HCT116 (cell line): Measurements from ENCODE around the gene GRIK4. TPM values are rescaled to one million over a fixed set of nuclear protein-coding genes. Genes with fewer than 3 reads are reported as not detected.

Experiments used
- ATAC-seq: fragments of 200-7000 bp; cut with Tn5 transposase; 2 replicates; pipeline ENCODE4 v1.9.1; 2020; ENCODE audit warnings: mild to moderate bottlenecking, moderate library complexity
- BruUV-seq: library from RNA; stranded (reverse); fragments of 400-500 nt; replicated peaks from 2 replicates; lab custom pipeline; 2021; lab: Mats Ljungman, UMichigan
- CTCF ChIA-PET: fragments of 300-600 bp; sonication (Branson Sonifier 250); formaldehyde crosslinking; loops from one replicate; lab custom pipeline; 2021; ENCODE audit warnings: antibody characterized with exemption; lab: Charles Lee
- POLR2A ChIA-PET: fragments of 300-600, 350-600 bp; sonication (Branson Sonifier 250); formaldehyde crosslinking; loops from one replicate; lab custom pipeline; 2021; ENCODE audit warnings: antibody characterized with exemption; lab: Charles Lee
- RAD21 ChIA-PET, 2 experiments: fragments of 300-600 bp; sonication (Branson Sonifier 250); formaldehyde crosslinking; loops; one replicate each; lab custom pipeline; 2023; ENCODE audit warnings: low total read pairs in 2 of 2; ENCODE audit not compliant: uncharacterized antibody in 2 of 2, unreplicated experiment in 2 of 2, low non-redundant PET in 1 of 2; lab: Charles Lee
- DNase-seq: peaks from one replicate; pipeline ENCODE4 v3.0.0-alpha.2; 2010; ENCODE audit warnings: low read depth, low spot score
- H2AFZ ChIP-seq: fragments of 200-600 bp; shearing (Covaris generic), sonication (generic); 2 replicates; pipeline ENCODE4 v1.6.1; 2017; ENCODE audit warnings: low read depth, mixed run types, mixed read lengths, antibody characterized with exemption, low read length; ENCODE audit not compliant: poor library complexity, severe bottlenecking
- H3K27ac ChIP-seq: 2 replicates; pipeline ENCODE4 v1.5.1; 2012; ENCODE audit warnings: low read depth, low read length
- H3K27me3 ChIP-seq: fragments of 200-600 bp; sonication (generic); 2 replicates; pipeline ENCODE4 v1.6.1; 2016; ENCODE audit warnings: mixed run types, low read length, mixed read lengths; ENCODE audit not compliant: insufficient read depth
- H3K36me3 ChIP-seq, 2 experiments: fragments of 200-500 bp in 1 of 2; fragments of 200-600 bp in 1 of 2; sonication (Bioruptor generic) in 1 of 2; sonication (generic) in 1 of 2; 2 replicates each; pipeline versions ENCODE4 v1.5.1 to v1.6.1; 2014 to 2016; ENCODE audit warnings: low read length in 2 of 2, inconsistent platforms in 1 of 2, mixed read lengths in 1 of 2, mixed run types in 1 of 2; ENCODE audit not compliant: insufficient read depth in 2 of 2, control insufficient read depth in 1 of 2
- H3K4me1 ChIP-seq, 2 experiments: fragments of 200-600 bp in 1 of 2; sonication (generic) in 1 of 2; 2 replicates each; pipeline versions ENCODE4 v1.5.1 to v1.6.1; 2012 to 2017; ENCODE audit warnings: low read length in 2 of 2, inconsistent platforms in 1 of 2, mild to moderate bottlenecking in 1 of 2, mixed read lengths in 1 of 2, mixed run types in 1 of 2, moderate library complexity in 1 of 2; ENCODE audit not compliant: insufficient read depth in 2 of 2, control insufficient read depth in 1 of 2
- H3K4me2 ChIP-seq: fragments of 200-600 bp; sonication (generic); 2 replicates; pipeline ENCODE4 v1.6.1; 2017; ENCODE audit warnings: mixed run types, low read length, mixed read lengths
- H3K4me3 ChIP-seq, 2 experiments: fragments of 200-600 bp in 1 of 2; sonication (generic) in 1 of 2; replicated peaks in 1 of 2; 2 replicates each; pipeline ENCODE4 v1.5.1; 2011 to 2016; ENCODE audit warnings: low read length in 2 of 2, control low read depth in 1 of 2, low read depth in 1 of 2, mild to moderate bottlenecking in 1 of 2, mixed read lengths in 1 of 2, mixed run types in 1 of 2
- H3K79me2 ChIP-seq: fragments of 200-600 bp; sonication (generic); 2 replicates; pipeline ENCODE4 v1.6.1; 2017; ENCODE audit warnings: mild to moderate bottlenecking, mixed run types, low read length, moderate library complexity, mixed read lengths; ENCODE audit not compliant: insufficient read depth
- H3K9ac ChIP-seq: fragments of 200-600 bp; sonication (generic); 2 replicates; pipeline ENCODE4 v1.6.1; 2016; ENCODE audit warnings: low read length, mixed read lengths
- H3K9me2 ChIP-seq: fragments of 200-600 bp; sonication (generic), shearing (Covaris generic); 2 replicates; pipeline ENCODE4 v1.6.1; 2017; ENCODE audit warnings: mixed run types, mild to moderate bottlenecking, moderate library complexity; ENCODE audit not compliant: insufficient read depth
- H3K9me3 ChIP-seq, 2 experiments: fragments of 200-500 bp in 1 of 2; fragments of 200-600 bp in 1 of 2; sonication (Bioruptor generic) in 1 of 2; sonication (generic) in 1 of 2; 2 replicates each; pipeline ENCODE4 v1.6.1; 2014 to 2017; ENCODE audit warnings: low read length in 2 of 2, mixed read lengths in 2 of 2, inconsistent platforms in 1 of 2, low read depth in 1 of 2, mild to moderate bottlenecking in 1 of 2, mixed run types in 1 of 2, moderate library complexity in 1 of 2; ENCODE audit not compliant: control insufficient read depth in 1 of 2, insufficient read depth in 1 of 2
- H4K20me1 ChIP-seq: fragments of 200-600 bp; sonication (generic), shearing (Covaris generic); 2 replicates; pipeline ENCODE4 v1.6.1; 2017; ENCODE audit warnings: mixed run types, mild to moderate bottlenecking, moderate library complexity; ENCODE audit not compliant: insufficient read depth
- CBX3 ChIP-seq: IDR thresholded peaks from 2 replicates; pipeline ENCODE4 v1.6.1; 2012; ENCODE audit warnings: low read depth
- CEBPB ChIP-seq: IDR thresholded peaks from 2 replicates; pipeline ENCODE4 v1.6.1; 2012; ENCODE audit warnings: low read depth
- ELF1 ChIP-seq: IDR thresholded peaks from 2 replicates; pipeline ENCODE4 v1.6.1; 2012; ENCODE audit warnings: low read depth, borderline replicate concordance
- EZH2 ChIP-seq: fragments of 200-600 bp; sonication (generic); IDR thresholded peaks from 2 replicates; pipeline ENCODE4 v1.6.1; 2017; ENCODE audit warnings: antibody characterized with exemption, mixed run types
- EZH2phosphoT487 ChIP-seq: fragments of 200-600 bp; IDR thresholded peaks from 2 replicates; pipeline ENCODE4 v1.6.1; 2018; ENCODE audit warnings: antibody characterized with exemption, borderline replicate concordance
- POLR2AphosphoS5 ChIP-seq: IDR thresholded peaks from 2 replicates; pipeline ENCODE4 v1.6.1; 2011; ENCODE audit warnings: mild to moderate bottlenecking, low read depth, low read length, moderate library complexity
- RAD21 ChIP-seq: IDR thresholded peaks from 2 replicates; pipeline ENCODE4 v1.6.1; 2012; ENCODE audit warnings: low read depth, mild to moderate bottlenecking
- SIN3A ChIP-seq: IDR thresholded peaks from 2 replicates; pipeline ENCODE4 v1.6.1; 2012; ENCODE audit warnings: low read depth
- SP1 ChIP-seq: IDR thresholded peaks from 2 replicates; pipeline ENCODE4 v1.6.1; 2012; ENCODE audit warnings: low read depth
- SRF ChIP-seq: IDR thresholded peaks from 2 replicates; pipeline ENCODE4 v1.6.1; 2012; ENCODE audit warnings: low read depth
- TCF7L2 ChIP-seq: IDR thresholded peaks from 2 replicates; pipeline ENCODE4 v1.7.0; 2011; ENCODE audit warnings: borderline replicate concordance, inconsistent platforms; ENCODE audit not compliant: insufficient read depth, insufficient read length; ENCODE audit errors: extremely low read depth
- YY1 ChIP-seq: IDR thresholded peaks from 2 replicates; pipeline ENCODE4 v1.6.1; 2011; ENCODE audit warnings: low read length, low read depth, moderate library complexity, mild to moderate bottlenecking; ENCODE audit not compliant: insufficient replicate concordance; ENCODE audit errors: extremely low read depth
- ZFX ChIP-seq: fragments of 450-650 bp; IDR thresholded peaks from 2 replicates; pipeline ENCODE4 v1.6.1; 2017
- ZNF274 ChIP-seq: fragments of 200-500 bp; sonication (Bioruptor generic); IDR thresholded peaks from 2 replicates; pipeline ENCODE4 v1.6.1; 2014; ENCODE audit warnings: mild to moderate bottlenecking, low read depth, low read length, inconsistent platforms
- intact Hi-C: fragments of 100-400 bp; cut with micrococcal nuclease; formaldehyde crosslinking; loops from 2 replicates; pipeline ENCODE4 v1.10.0; 2022
- total RNA-seq: library from RNA; stranded (reverse); gene quantifications from one replicate; pipeline ENCODE4 v1.2.1, GENCODE V29; 2021; ENCODE audit not compliant: unreplicated experiment
- TF ChIP-seq, protein P1 (sequence below): IDR thresholded peaks from 2 replicates; pipeline ENCODE4 v1.6.1; 2012
- TF ChIP-seq, protein P2 (sequence below): IDR thresholded peaks from 2 replicates; pipeline ENCODE4 v1.6.1; 2012; ENCODE audit warnings: low read depth
- TF ChIP-seq, protein P3 (sequence below), 3 experiments: fragments of 200-600 bp in 1 of 3; sonication (generic) in 1 of 3; IDR thresholded peaks in 2 of 3; conservative IDR thresholded peaks in 1 of 3; 2 replicates each; pipeline ENCODE4 v1.5.1; 2012 to 2017; ENCODE audit warnings: low read depth in 2 of 3, low read length in 2 of 3, antibody characterized with exemption in 1 of 3, borderline replicate concordance in 1 of 3, control low read depth in 1 of 3, mild to moderate bottlenecking in 1 of 3, mixed read lengths in 1 of 3, mixed run types in 1 of 3, moderate library complexity in 1 of 3; ENCODE audit not compliant: insufficient read depth in 1 of 3

The GRIK4 gene
- total RNA-seq, 1 experiment from 2014 or later = 0.52 TPM

DNA sequence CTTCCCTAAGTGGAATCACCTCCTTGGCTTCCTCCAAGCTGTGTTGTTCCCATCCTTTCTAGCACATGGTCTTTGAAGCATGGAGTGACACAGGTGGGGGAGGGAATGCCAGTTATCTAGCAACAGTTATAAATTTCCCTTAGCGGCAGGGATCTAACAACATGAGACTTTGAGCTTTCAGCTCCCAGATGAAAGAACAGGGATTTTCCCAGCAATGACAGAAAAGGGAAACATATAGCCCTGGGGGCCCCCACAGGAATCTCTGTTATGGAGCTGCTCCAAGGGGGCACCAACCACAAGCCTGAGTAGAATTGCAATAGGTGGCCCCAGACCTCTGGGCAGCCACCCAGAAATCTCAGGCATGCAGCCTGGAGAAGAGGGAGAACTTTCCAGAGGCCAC is 163.0 kb downstream of the GRIK4 start:
- H4K20me1 ChIP-seq = no peaks in the 10 kb centered on the region
- H3K9me2 ChIP-seq = no peaks in the 10 kb centered on the region
- H3K4me2 ChIP-seq = no peak overlapping the region
- ATAC-seq (no peak), DNase-seq (no peak)
- no peaks in the 10 kb centered on the region for H3K36me3 ChIP-seq
- H3K9ac ChIP-seq = no peak overlapping the region
- peaks cover 0 to 2% of the 10 kb centered on the region in 2 experiments; a peak in 1 of 4 replicates for H3K4me1 ChIP-seq
- BruUV-seq = no TSS peak
- POLR2A ChIA-PET = no interaction called here
- no peaks in the 10 kb centered on the region for H3K79me2 ChIP-seq
- H3K9me3 ChIP-seq = no peaks in the 10 kb centered on the region
- no peak overlapping the region for H3K4me3 ChIP-seq
- no peak overlapping the region for H2AFZ ChIP-seq
- intact Hi-C loops = no loop called here
- peaks cover 6% of the 10 kb centered on the region; the same call in 1 of the 2 replicates for H3K27me3 ChIP-seq
- H3K27ac ChIP-seq = no peak overlapping the region
- RAD21 ChIA-PET = no interaction called here
- CTCF ChIA-PET = interaction anchor here (2.8 kb wide), 1 partner anchor 11 kb away, joined by 17 read pairs; no protein-coding TSS in a partner anchor
- TF ChIP-seq ELF1 (no peak), YY1 (no peak), EZH2phosphoT487 (no peak), SIN3A (no peak), RAD21 (no peak), CEBPB (no peak), POLR2AphosphoS5 (no peak), TCF7L2 (no peak), EZH2 (no peak), ZFX (no peak), SRF (no peak), SP1 (no peak), ZNF274 (no peak), CBX3 (no peak)
- TF ChIP-seq, protein P1, sequence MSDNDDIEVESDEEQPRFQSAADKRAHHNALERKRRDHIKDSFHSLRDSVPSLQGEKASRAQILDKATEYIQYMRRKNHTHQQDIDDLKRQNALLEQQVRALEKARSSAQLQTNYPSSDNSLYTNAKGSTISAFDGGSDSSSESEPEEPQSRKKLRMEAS = no peak
- TF ChIP-seq, protein P2, sequence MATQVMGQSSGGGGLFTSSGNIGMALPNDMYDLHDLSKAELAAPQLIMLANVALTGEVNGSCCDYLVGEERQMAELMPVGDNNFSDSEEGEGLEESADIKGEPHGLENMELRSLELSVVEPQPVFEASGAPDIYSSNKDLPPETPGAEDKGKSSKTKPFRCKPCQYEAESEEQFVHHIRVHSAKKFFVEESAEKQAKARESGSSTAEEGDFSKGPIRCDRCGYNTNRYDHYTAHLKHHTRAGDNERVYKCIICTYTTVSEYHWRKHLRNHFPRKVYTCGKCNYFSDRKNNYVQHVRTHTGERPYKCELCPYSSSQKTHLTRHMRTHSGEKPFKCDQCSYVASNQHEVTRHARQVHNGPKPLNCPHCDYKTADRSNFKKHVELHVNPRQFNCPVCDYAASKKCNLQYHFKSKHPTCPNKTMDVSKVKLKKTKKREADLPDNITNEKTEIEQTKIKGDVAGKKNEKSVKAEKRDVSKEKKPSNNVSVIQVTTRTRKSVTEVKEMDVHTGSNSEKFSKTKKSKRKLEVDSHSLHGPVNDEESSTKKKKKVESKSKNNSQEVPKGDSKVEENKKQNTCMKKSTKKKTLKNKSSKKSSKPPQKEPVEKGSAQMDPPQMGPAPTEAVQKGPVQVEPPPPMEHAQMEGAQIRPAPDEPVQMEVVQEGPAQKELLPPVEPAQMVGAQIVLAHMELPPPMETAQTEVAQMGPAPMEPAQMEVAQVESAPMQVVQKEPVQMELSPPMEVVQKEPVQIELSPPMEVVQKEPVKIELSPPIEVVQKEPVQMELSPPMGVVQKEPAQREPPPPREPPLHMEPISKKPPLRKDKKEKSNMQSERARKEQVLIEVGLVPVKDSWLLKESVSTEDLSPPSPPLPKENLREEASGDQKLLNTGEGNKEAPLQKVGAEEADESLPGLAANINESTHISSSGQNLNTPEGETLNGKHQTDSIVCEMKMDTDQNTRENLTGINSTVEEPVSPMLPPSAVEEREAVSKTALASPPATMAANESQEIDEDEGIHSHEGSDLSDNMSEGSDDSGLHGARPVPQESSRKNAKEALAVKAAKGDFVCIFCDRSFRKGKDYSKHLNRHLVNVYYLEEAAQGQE = no peak
- TF ChIP-seq, protein P3, sequence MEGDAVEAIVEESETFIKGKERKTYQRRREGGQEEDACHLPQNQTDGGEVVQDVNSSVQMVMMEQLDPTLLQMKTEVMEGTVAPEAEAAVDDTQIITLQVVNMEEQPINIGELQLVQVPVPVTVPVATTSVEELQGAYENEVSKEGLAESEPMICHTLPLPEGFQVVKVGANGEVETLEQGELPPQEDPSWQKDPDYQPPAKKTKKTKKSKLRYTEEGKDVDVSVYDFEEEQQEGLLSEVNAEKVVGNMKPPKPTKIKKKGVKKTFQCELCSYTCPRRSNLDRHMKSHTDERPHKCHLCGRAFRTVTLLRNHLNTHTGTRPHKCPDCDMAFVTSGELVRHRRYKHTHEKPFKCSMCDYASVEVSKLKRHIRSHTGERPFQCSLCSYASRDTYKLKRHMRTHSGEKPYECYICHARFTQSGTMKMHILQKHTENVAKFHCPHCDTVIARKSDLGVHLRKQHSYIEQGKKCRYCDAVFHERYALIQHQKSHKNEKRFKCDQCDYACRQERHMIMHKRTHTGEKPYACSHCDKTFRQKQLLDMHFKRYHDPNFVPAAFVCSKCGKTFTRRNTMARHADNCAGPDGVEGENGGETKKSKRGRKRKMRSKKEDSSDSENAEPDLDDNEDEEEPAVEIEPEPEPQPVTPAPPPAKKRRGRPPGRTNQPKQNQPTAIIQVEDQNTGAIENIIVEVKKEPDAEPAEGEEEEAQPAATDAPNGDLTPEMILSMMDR (IDR thresholded peaks at IDR 0.05 in 2 of 3, conservative IDR thresholded peaks at IDR 0.05 in 1 of 3; ENCODE audit: borderline replicate concordance in 1 of 3, insufficient read depth in 1 of 3, low read depth in 2 of 3, low read length in 2 of 3) = no peak
